Karpas-422 (cell line): ENCODE data around the gene HPGDS. TPM values are rescaled to one million over a fixed set of nuclear protein-coding genes. Genes with fewer than 3 reads are reported as not detected.

ENCODE experiments used
- DNase-seq: peaks from one replicate; pipeline ENCODE4 v3.0.0-alpha.2; 2015
- H2AFZ ChIP-seq: fragments of 200-600 bp; sonication (generic); 2 replicates; pipeline ENCODE4 v1.6.1; 2014; ENCODE audit warnings: antibody characterized with exemption, low read length, mixed read lengths
- H3K27ac ChIP-seq: fragments of 200-600 bp; sonication (generic); 2 replicates; pipeline ENCODE4 v1.5.1; 2014; ENCODE audit warnings: mild to moderate bottlenecking, low read length, moderate library complexity
- H3K27me3 ChIP-seq: fragments of 200-600 bp; sonication (generic); 2 replicates; pipeline ENCODE4 v1.6.1; 2014; ENCODE audit warnings: low read length, mixed read lengths
- H3K36me3 ChIP-seq: fragments of 200-600 bp; sonication (generic); 2 replicates; pipeline ENCODE4 v1.6.1; 2014; ENCODE audit warnings: low read length, mixed read lengths; ENCODE audit not compliant: insufficient read depth
- H3K4me1 ChIP-seq: fragments of 200-600 bp; sonication (generic); 2 replicates; pipeline ENCODE4 v1.6.1; 2014; ENCODE audit warnings: mild to moderate bottlenecking, low read length, mixed read lengths
- H3K4me2 ChIP-seq: fragments of 200-600 bp; sonication (generic); 2 replicates; pipeline ENCODE4 v1.6.1; 2014; ENCODE audit warnings: low read length, low read depth, mild to moderate bottlenecking; ENCODE audit not compliant: poor library complexity, severe bottlenecking
- H3K4me3 ChIP-seq: fragments of 200-600 bp; sonication (generic); 2 replicates; pipeline ENCODE4 v1.5.1; 2014; ENCODE audit warnings: mild to moderate bottlenecking, antibody characterized with exemption, low read length, mixed read lengths
- H3K79me2 ChIP-seq: fragments of 200-600 bp; sonication (generic); 2 replicates; pipeline ENCODE4 v1.6.1; 2014; ENCODE audit warnings: mild to moderate bottlenecking, low read length, mixed read lengths
- H3K9ac ChIP-seq: fragments of 200-600 bp; sonication (generic); 2 replicates; pipeline ENCODE4 v1.6.0; 2014; ENCODE audit warnings: low read length
- H3K9me2 ChIP-seq: fragments of 200-600 bp; sonication (generic), shearing (Covaris generic); replicated peaks from 2 replicates; pipeline ENCODE4 v1.6.0; 2014; ENCODE audit warnings: mild to moderate bottlenecking, low read length, moderate library complexity; ENCODE audit not compliant: insufficient read depth
- H3K9me3 ChIP-seq: fragments of 300-700, 200-600 bp; sonication (generic); 2 replicates; pipeline ENCODE4 v1.6.1; 2014; ENCODE audit warnings: low read length, mixed read lengths
- H4K20me1 ChIP-seq: fragments of 200-600 bp; sonication (generic); 2 replicates; pipeline ENCODE4 v1.6.1; 2014; ENCODE audit warnings: mild to moderate bottlenecking, antibody characterized with exemption, low read length, low read depth; ENCODE audit not compliant: insufficient read depth
- total RNA-seq: library from RNA; depleted of rRNA; stranded (reverse); fragments of >200 nt; shearing (Covaris generic); gene quantifications from 2 replicates; pipeline ENCODE4 v1.2.3, GENCODE V29; 2014; ENCODE audit warnings: low replicate concordance

HPGDS gene
- total RNA-seq, 1 experiment from 2014 or later, result not detected

DNA sequence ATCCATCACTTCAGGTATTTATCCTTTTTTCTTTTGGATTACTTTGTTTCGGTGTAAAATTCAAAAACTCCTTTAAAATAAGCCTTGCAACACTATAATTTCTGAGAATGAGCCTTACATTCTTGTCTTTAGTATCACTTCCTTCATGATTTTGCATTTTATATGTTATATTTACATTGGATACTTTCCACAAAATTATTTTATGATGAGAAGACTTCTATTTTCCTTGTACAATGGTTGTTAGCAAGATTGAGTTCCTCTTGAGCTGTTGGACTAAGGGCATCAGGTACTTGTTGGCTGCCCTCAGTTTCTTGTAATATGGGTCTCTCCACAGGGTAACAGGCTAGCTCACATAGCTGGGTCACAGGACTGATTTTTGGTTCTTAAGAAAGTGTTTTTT is 22.7 kb upstream of the HPGDS start:
- Histone ChIP-seq H3K9me3 (no peaks in the 10 kb centered on the region), H3K4me2 (no peak overlapping the region), H3K9me2 (no peaks in the 10 kb centered on the region), H3K4me1 (no peaks in the 10 kb centered on the region), H4K20me1 (no peaks in the 10 kb centered on the region), H3K27ac (no peak overlapping the region), H3K9ac (no peak overlapping the region), H3K27me3 (no peaks in the 10 kb centered on the region), H3K36me3 (no peaks in the 10 kb centered on the region), H2AFZ (no peak overlapping the region), H3K79me2 (no peaks in the 10 kb centered on the region), H3K4me3 (no peak overlapping the region)
- no peak for DNase-seq

DNA sequence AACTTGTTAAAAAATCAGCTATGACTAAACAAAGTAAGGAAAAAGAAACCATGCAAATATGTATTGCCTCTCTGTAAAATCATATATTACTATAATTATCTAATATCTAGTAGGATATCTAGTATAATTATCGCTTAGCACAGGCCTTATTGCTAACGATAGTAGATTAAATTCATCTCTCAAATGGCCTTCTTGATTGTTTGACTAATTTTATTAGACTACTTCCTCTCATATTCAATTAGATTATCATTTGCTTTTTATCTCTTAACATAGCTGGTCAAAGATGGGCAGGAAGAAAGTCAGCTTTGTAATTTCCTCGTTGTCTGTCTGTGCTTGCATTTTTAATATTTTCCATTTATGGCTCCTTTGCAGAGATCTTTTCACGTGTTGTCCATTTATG is 21.9 kb upstream of the HPGDS start:
- Histone ChIP-seq H3K9me2 (no peaks in the 10 kb centered on the region), H3K27ac (no peak overlapping the region), H3K4me2 (no peak overlapping the region), H3K4me3 (no peak overlapping the region), H3K4me1 (no peaks in the 10 kb centered on the region), H4K20me1 (no peaks in the 10 kb centered on the region), H3K9me3 (no peaks in the 10 kb centered on the region), H3K36me3 (no peaks in the 10 kb centered on the region), H3K9ac (no peak overlapping the region), H3K27me3 (no peaks in the 10 kb centered on the region), H2AFZ (no peak overlapping the region), H3K79me2 (no peaks in the 10 kb centered on the region)
- no peak for DNase-seq

DNA sequence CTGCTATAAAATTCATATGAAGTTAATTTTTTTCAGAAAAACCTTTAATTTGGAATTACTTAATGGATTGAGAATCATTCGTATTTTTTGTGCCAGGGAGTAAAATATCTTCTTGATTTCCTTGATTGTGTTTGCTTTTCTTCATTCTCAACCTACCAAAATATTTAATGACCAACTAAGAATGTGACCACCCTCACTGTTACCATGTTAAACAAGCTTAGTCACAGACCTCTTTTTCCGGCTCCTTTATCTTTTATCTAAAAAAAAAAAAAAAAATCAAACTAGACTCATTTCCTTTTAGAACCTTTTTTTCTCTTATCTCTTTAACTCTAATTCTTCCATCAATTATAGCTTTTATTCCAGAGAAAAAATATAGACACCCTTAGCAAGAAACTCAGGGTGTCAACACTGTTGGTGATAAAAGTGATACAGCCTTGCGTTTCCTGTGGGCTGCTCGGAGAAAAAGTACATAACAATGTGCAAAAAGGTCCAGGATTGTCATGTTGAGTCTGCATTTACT is 20.6 kb upstream of the HPGDS start:
- Histone ChIP-seq H2AFZ (no peak overlapping the region), H3K9ac (no peak overlapping the region)

DNA sequence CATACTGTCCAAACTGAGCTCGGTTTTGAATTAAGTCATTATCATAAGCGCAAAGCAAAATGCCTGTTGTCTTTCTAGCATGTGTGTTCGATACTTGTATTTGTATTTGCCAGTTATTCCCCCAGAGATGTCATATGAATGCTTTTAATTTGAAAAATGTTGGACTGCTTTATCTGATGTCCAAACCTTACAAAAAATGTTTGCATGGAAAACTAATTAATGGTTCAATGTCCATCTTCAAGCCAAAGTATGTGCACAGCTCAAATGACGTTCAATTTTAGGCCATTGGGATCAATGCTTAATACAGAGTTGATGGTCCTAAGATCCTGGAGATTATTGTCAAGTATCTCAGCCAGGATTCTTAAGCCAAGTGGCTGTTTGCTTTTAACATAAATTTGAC is 17.2 kb upstream of the HPGDS start:
- H3K9me2 ChIP-seq, result no peaks in the 10 kb centered on the region
- no peaks in the 10 kb centered on the region for H3K27me3 ChIP-seq
- no peaks in the 10 kb centered on the region for H3K4me1 ChIP-seq
- H3K36me3 ChIP-seq, result no peaks in the 10 kb centered on the region
- H4K20me1 ChIP-seq, result no peaks in the 10 kb centered on the region
- H3K27ac ChIP-seq, result no peak overlapping the region
- no peak overlapping the region for H3K9ac ChIP-seq
- H3K4me3 ChIP-seq, result no peak overlapping the region
- no peak for DNase-seq
- H2AFZ ChIP-seq, result no peak overlapping the region
- no peaks in the 10 kb centered on the region for H3K79me2 ChIP-seq
- H3K4me2 ChIP-seq, result no peak overlapping the region
- H3K9me3 ChIP-seq, result no peaks in the 10 kb centered on the region

More for the DNA sequence above, 20.6 kb upstream of the HPGDS start:
- H3K4me3 ChIP-seq, result no peak overlapping the region
- H3K79me2 ChIP-seq, result no peaks in the 10 kb centered on the region
- H3K36me3 ChIP-seq, result no peaks in the 10 kb centered on the region
- no peak overlapping the region for H3K27ac ChIP-seq
- no peak overlapping the region for H3K4me2 ChIP-seq
- H3K27me3 ChIP-seq, result no peaks in the 10 kb centered on the region
- H3K9me3 ChIP-seq, result no peaks in the 10 kb centered on the region
- no peaks in the 10 kb centered on the region for H3K4me1 ChIP-seq
- no peak for DNase-seq
- H4K20me1 ChIP-seq, result no peaks in the 10 kb centered on the region
- H3K9me2 ChIP-seq, result no peaks in the 10 kb centered on the region

DNA sequence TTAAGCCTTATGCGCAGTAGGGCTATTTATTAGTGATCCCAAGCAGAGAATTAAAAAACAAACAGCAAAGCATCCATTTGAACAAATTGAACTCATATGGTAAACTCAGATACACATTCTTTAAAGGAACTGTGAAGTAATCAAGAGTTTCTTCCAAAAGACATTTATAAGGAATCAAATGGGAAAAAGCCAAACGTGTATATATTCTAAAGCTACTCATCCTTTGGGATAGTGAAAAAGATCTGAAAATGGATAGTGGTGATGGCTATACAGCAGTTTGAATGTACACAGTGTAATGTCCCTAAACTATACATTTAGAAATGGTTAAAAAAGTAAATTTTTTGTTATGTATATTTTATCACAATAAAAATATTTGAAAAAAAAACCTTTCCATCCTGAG is 16.6 kb upstream of the HPGDS start:
- Histone ChIP-seq H3K27ac (no peak overlapping the region), H3K79me2 (no peaks in the 10 kb centered on the region), H2AFZ (no peak overlapping the region), H3K4me3 (no peak overlapping the region), H3K4me1 (no peaks in the 10 kb centered on the region), H3K9me3 (no peaks in the 10 kb centered on the region), H4K20me1 (no peaks in the 10 kb centered on the region), H3K9ac (no peak overlapping the region), H3K27me3 (no peaks in the 10 kb centered on the region), H3K4me2 (no peak overlapping the region), H3K9me2 (no peaks in the 10 kb centered on the region), H3K36me3 (no peaks in the 10 kb centered on the region)
- DNase-seq, result no peak

DNA sequence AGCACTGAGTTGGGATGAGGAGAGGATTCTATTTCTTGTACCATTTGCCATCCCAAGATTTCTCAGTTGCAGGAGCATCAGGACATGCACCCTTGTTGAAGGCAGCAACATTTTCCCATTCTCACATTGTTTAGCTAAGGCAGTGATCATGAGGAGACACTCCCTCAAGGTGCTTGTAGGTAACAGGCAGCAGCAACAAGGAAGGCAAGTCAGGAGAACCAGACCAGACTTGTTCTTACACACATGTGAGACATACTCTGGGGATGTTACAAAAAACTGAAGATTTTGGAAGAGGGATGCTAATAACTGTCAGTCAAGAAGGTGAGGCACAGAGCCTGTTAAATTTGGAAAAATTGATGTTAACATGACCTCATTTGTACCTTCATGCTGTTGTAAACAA is 15.5 kb upstream of the HPGDS start:
- Histone ChIP-seq H3K4me1 (no peaks in the 10 kb centered on the region), H3K9me2 (no peaks in the 10 kb centered on the region), H3K9me3 (no peaks in the 10 kb centered on the region), H4K20me1 (no peaks in the 10 kb centered on the region), H2AFZ (no peak overlapping the region), H3K36me3 (no peaks in the 10 kb centered on the region), H3K4me2 (no peak overlapping the region), H3K9ac (no peak overlapping the region), H3K79me2 (no peaks in the 10 kb centered on the region), H3K4me3 (no peak overlapping the region), H3K27ac (no peak overlapping the region), H3K27me3 (no peaks in the 10 kb centered on the region)
- no peak for DNase-seq

DNA sequence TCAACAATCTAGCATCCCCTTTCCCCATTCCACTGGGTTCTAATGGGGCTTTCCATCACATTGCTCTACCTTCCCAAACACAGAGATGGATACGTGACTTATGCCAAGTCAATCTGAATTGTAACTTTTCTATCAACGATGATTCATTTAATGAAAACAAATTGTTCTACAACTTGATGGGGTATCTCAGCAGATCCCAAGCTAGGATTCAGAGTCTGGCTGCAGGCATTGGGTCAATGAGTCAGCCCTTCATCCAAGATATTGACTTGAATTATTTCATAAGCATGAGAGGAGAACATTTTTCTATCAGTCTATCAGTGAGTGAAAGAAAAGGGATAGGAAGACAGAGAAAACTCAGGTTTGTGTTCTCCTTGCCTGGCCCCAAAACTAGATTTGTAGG is 15.0 kb upstream of the HPGDS start:
- Histone ChIP-seq H3K36me3 (no peaks in the 10 kb centered on the region), H3K27ac (no peak overlapping the region), H3K4me1 (no peaks in the 10 kb centered on the region), H4K20me1 (no peaks in the 10 kb centered on the region), H3K9me2 (no peaks in the 10 kb centered on the region), H2AFZ (no peak overlapping the region), H3K9me3 (no peaks in the 10 kb centered on the region), H3K27me3 (no peaks in the 10 kb centered on the region), H3K4me3 (no peak overlapping the region), H3K9ac (no peak overlapping the region), H3K79me2 (no peaks in the 10 kb centered on the region), H3K4me2 (no peak overlapping the region)
- no peak for DNase-seq

DNA sequence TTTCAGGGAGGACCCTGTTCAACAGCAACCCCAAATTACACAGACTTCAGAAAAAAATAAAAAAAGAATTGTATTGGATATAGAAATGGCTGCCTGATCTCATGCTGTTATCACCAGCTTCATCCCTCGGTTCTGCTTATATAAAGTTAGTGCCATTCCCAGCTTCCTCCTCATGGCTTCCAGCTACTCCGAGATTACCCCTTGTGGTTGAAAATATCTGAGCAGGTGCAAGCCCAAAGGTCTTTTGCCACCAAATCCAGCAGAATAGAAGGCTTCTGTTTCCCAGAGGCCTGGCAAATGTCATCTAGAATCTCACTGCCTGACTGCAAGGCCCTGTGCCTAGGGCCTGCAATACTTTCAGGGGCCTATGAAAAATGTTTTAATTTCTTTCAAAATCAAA is 13.8 kb upstream of the HPGDS start:
- Histone ChIP-seq H4K20me1 (no peaks in the 10 kb centered on the region), H3K27ac (no peak overlapping the region), H3K4me3 (no peak overlapping the region), H3K79me2 (no peaks in the 10 kb centered on the region), H3K4me2 (no peak overlapping the region), H3K36me3 (no peaks in the 10 kb centered on the region), H3K4me1 (no peaks in the 10 kb centered on the region), H2AFZ (no peak overlapping the region), H3K9ac (no peak overlapping the region), H3K9me3 (no peaks in the 10 kb centered on the region), H3K27me3 (no peaks in the 10 kb centered on the region), H3K9me2 (no peaks in the 10 kb centered on the region)
- DNase-seq, result no peak

DNA sequence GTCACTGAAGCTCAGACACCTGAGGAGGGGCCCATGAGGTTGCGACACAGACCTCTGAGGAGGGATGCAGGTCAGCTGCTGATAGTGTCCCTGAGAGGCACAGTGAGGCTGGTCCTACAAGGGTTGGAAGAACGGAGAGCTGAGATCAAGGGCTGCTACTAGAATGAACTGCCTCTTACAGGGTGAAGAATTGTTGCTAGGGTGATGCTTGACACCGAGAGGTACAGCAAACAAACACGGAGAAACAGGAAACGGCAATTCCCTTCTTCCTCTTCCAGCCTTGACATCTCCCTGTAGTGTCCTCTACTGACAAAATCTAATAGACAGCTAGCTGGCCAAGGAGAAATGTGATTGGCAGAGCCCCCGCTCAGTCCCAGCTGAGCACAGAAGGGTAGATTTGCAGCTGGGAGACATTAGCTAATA is 11.8 kb upstream of the HPGDS start:
- H3K4me3 ChIP-seq, result no peak overlapping the region
- H3K36me3 ChIP-seq, result no peaks in the 10 kb centered on the region
- H3K4me1 ChIP-seq, result no peaks in the 10 kb centered on the region
- H3K27ac ChIP-seq, result no peak overlapping the region
- no peaks in the 10 kb centered on the region for H3K79me2 ChIP-seq
- no peak for DNase-seq
- H4K20me1 ChIP-seq, result no peaks in the 10 kb centered on the region
- H3K27me3 ChIP-seq, result no peaks in the 10 kb centered on the region
- no peaks in the 10 kb centered on the region for H3K9me2 ChIP-seq
- H2AFZ ChIP-seq, result no peak overlapping the region
- no peaks in the 10 kb centered on the region for H3K9me3 ChIP-seq
- no peak overlapping the region for H3K4me2 ChIP-seq
- H3K9ac ChIP-seq, result no peak overlapping the region
